ENCODE results near the gene ARF5. TPM values are rescaled to one million over a fixed set of nuclear protein-coding genes. Genes with fewer than 3 reads are reported as not detected.
"Not testable (repeated sequence)": the region's sequence is repeated elsewhere in the genome, so short reads cannot be mapped to it uniquely, and the experiment has no call there.

Gene ARF5
- 100 to 1,000 TPM; 113 to 162 (median 141) TPM for total RNA-seq

- Histone ChIP-seq H3K4me1 (peaks cover 10 to 51% (median 27%) of the 10 kb centered on the region in 3 donors), H3K27me3 (no peaks in the 10 kb centered on the region), H3K9me3 (no peaks in the 10 kb centered on the region), H3K27ac (peak within 1 kb of the TSS; percentile 88 to 95 (median 92)), H3K36me3 (peaks cover 0 to 35% of the 10 kb centered on the region in 2 donors), H3K4me3 (peak within 1 kb of the TSS; percentile 83 to 94)
- ATAC-seq = peak; percentile 92
- TF ChIP-seq EP300 (IDR thresholded peaks at IDR 0.05) (no peak), POLR2A (IDR thresholded peaks at IDR 0.05) (peak; percentile 41 to 69), POLR2AphosphoS5 (IDR thresholded peaks at IDR 0.05) (peak; percentile 61)
- TF ChIP-seq, protein P1, sequence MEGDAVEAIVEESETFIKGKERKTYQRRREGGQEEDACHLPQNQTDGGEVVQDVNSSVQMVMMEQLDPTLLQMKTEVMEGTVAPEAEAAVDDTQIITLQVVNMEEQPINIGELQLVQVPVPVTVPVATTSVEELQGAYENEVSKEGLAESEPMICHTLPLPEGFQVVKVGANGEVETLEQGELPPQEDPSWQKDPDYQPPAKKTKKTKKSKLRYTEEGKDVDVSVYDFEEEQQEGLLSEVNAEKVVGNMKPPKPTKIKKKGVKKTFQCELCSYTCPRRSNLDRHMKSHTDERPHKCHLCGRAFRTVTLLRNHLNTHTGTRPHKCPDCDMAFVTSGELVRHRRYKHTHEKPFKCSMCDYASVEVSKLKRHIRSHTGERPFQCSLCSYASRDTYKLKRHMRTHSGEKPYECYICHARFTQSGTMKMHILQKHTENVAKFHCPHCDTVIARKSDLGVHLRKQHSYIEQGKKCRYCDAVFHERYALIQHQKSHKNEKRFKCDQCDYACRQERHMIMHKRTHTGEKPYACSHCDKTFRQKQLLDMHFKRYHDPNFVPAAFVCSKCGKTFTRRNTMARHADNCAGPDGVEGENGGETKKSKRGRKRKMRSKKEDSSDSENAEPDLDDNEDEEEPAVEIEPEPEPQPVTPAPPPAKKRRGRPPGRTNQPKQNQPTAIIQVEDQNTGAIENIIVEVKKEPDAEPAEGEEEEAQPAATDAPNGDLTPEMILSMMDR (IDR thresholded peaks at IDR 0.05) = no peak
- WGBS, 2 donors (ENCODE audit: low coverage in 1 of 2) = no CpG with 5 or more reads among the region's 77 CpGs
Measured at GRCh38 chr7:127588019-127588696, at the start of gene ARF5. Gene ARF5, plus strand, starts transcription at chr7:127588411. Its CDS starts 88 bp downstream, at chr7:127588499.

DNA sequence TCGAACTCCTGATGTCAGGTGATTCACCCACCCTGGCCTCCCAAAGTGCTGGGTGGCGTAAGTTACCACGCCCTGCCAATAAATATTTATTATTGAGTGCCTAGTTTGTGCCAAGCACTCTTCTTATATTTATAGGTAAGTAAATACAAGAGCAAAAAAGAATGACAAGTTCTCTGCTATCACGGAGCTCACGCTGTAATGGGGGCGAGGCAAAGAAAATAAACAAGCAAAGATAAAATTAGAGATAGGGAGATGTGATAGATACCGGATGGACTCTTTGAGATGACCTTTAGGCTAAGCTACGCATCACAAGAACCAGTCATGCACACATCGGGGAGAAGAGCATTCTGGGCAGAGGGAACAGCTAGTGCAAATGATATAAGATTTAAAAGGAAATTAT is 49.1 kb upstream of the ARF5 start:
- Histone ChIP-seq H3K9me3 (no peaks in the 10 kb centered on the region), H3K27ac (no peak overlapping the region), H3K36me3 (no peaks in the 10 kb centered on the region), H3K4me1 (peaks cover 0 to 9% (median 0%) of the 10 kb centered on the region in 3 donors), H3K4me3 (no peak overlapping the region), H3K27me3 (peaks cover 57% of the 10 kb centered on the region)
- no peak for ATAC-seq
- TF ChIP-seq POLR2AphosphoS5 (IDR thresholded peaks at IDR 0.05) = no peak
- TF ChIP-seq POLR2A (IDR thresholded peaks at IDR 0.05) = no peak
- no peak for TF ChIP-seq EP300 (IDR thresholded peaks at IDR 0.05)
- TF ChIP-seq, protein P1 (IDR thresholded peaks at IDR 0.05) = no peak
- 80% methylated on average over 8 of the region's 9 CpGs; no CpG with 5 or more reads in 1 of the 2 donors for WGBS, 2 donors (ENCODE audit: low coverage in 1 of 2)

- not testable (repeated sequence) for H3K9me3 ChIP-seq, ATAC-seq, H3K4me3 ChIP-seq, H3K27ac ChIP-seq, H3K4me1 ChIP-seq, H3K36me3 ChIP-seq
- WGBS, 2 donors (ENCODE audit: low coverage in 1 of 2) = 60 to 76% methylated on average over 1 to 3 of the region's 10 CpGs
- H3K27me3 ChIP-seq = peaks cover 45% of the 10 kb centered on the region
Measured at GRCh38 chr7:127540461-127540860, 47.8 kb upstream of the ARF5 start.

GRCh38 chr7:127541548-127541947 is 46.7 kb upstream of the ARF5 start:
- H3K36me3 ChIP-seq = no peaks in the 10 kb centered on the region
- ATAC-seq = no peak
- H3K9me3 ChIP-seq = no peaks in the 10 kb centered on the region
- H3K27me3 ChIP-seq = peaks cover 35% of the 10 kb centered on the region
- H3K4me3 ChIP-seq = no peak overlapping the region
- WGBS, 2 donors (ENCODE audit: low coverage in 1 of 2) = 75 to 88% methylated on average over 2 of the region's 4 CpGs
- TF ChIP-seq EP300 (IDR thresholded peaks at IDR 0.05) = no peak
- TF ChIP-seq, protein P1 (IDR thresholded peaks at IDR 0.05) = no peak
- TF ChIP-seq POLR2A (IDR thresholded peaks at IDR 0.05) = no peak
- no peak for TF ChIP-seq POLR2AphosphoS5 (IDR thresholded peaks at IDR 0.05)
- H3K4me1 ChIP-seq = peaks cover 0 to 7% (median 0%) of the 10 kb centered on the region in 3 donors
- H3K27ac ChIP-seq = no peak overlapping the region

GRCh38 chr7:127546313-127546712 is 41.9 kb upstream of the ARF5 start:
- Histone ChIP-seq H3K27me3 (peaks cover 3% of the 10 kb centered on the region), H3K4me3 (no peak overlapping the region), H3K9me3 (no peaks in the 10 kb centered on the region), H3K36me3 (no peaks in the 10 kb centered on the region), H3K4me1 (no peaks in the 10 kb centered on the region), H3K27ac (no peak overlapping the region)
- WGBS, 2 donors (ENCODE audit: low coverage in 1 of 2) = 75 to 83% methylated on average over 1 of the region's 1 CpG
- TF ChIP-seq, protein P1 (IDR thresholded peaks at IDR 0.05) = no peak
- TF ChIP-seq POLR2A (IDR thresholded peaks at IDR 0.05) = no peak
- TF ChIP-seq POLR2AphosphoS5 (IDR thresholded peaks at IDR 0.05) = no peak
- TF ChIP-seq EP300 (IDR thresholded peaks at IDR 0.05) = no peak
- no peak for ATAC-seq
